Measurements from ENCODE around the gene RAB4B. TPM values are rescaled to one million over a fixed set of nuclear protein-coding genes. Genes with fewer than 3 reads are reported as not detected.
A peak's percentile ranks its signal among the peaks of the same experiment; 100 is the strongest.
"Not testable (repeated sequence)": the region's sequence is repeated elsewhere in the genome, so short reads cannot be mapped to it uniquely, and the experiment has no call there.

RAB4B gene
- total RNA-seq, 2 donors from 2014 or later: 14.6 to 23.6 TPM

DNA sequence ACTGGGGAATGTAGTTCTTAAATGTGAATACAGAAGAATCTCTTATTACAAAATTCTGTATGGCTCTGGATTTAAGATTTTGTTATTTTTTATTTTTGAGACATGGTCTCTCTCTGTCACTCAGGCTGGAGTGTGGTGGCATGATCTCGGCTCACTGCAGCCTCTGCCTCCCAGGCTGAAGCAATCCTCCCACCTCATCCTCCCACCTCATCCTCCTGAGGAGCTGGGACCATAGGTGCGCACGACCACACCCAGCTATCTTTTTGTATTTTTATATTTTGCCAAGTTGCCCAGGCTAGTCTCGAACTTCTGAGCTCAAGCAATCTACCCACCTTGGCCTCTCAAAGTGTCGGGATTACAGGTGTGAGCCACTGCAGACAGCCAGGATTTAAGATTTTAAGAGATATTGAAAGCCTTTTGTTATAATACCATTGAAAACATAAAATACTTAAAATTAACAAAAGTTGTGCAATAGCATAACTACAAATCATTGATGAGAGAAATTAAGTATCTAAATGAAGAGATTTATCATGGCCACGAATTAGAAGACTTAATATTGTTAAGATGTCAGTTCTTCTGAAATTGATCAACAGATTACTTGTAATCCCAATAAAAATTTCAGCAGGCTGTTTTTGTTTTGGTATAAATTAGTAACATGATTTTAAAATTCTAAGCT is 58.8 kb downstream of the RAB4B start:
- Histone ChIP-seq H3K27me3 (no peaks in the 10 kb centered on the region), H3K4me3 (no peak overlapping the region), H3K27ac (no peak overlapping the region), H3K4me1 (peaks cover 0 to 3% of the 10 kb centered on the region in 2 donors), H3K36me3 (no peaks in the 10 kb centered on the region), H3K9me3 (no peaks in the 10 kb centered on the region)
- DNase-seq (ENCODE audit: low spot score): no peak
- TF ChIP-seq CTCF (IDR thresholded peaks at IDR 0.05): no peak

- DNase-seq (ENCODE audit: low spot score); H3K4me3 ChIP-seq; H3K27ac ChIP-seq; H3K27me3 ChIP-seq; H3K4me1 ChIP-seq; H3K9me3 ChIP-seq; H3K36me3 ChIP-seq: not testable (repeated sequence)
These were observed 60.4 kb downstream of the RAB4B start for GRCh38 chr19:40838477-40838876.

GRCh38 chr19:40842012-40842411 is 64.0 kb downstream of the RAB4B start:
- H3K9me3 ChIP-seq; H3K4me1 ChIP-seq; H3K27ac ChIP-seq; H3K36me3 ChIP-seq; H3K4me3 ChIP-seq; H3K27me3 ChIP-seq; DNase-seq (ENCODE audit: low spot score): not testable (repeated sequence)

DNA sequence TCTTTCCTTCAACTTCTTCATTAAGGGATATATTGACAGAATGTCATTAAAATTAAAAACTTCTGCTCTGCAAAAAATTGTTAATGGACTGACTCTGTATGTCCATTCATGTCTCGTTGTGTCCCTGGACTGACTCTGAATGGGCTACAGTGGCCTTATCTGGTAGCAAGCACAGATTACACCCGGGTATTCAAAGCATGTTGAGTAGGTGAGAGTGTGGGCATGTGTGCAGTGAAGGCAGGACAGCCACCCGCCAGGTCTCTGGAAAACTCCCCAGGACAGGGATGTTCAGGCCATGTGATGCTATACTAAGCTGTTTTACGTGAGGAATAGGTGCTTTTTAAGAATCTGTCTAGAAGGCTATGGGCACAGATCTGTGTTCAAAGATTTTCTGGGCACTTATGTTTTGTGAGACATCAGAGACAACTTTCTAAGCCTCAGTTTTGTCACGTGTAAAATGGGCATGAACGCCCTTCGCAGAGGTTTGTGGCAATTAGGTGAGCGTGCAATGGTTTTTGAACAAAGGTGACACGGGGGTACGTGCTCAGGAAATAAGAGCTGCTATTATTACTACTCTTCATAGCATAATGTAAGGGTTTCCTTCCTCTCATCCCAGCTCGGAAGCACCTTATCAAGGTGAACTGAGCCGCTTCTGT is 65.1 kb downstream of the RAB4B start:
- not testable (repeated sequence) for H3K4me1 ChIP-seq; H3K36me3 ChIP-seq; DNase-seq (ENCODE audit: low spot score); H3K9me3 ChIP-seq; H3K27ac ChIP-seq; H3K27me3 ChIP-seq
- H3K4me3 ChIP-seq: peak overlapping the region in 1 of 2 donors; percentile 23

DNA sequence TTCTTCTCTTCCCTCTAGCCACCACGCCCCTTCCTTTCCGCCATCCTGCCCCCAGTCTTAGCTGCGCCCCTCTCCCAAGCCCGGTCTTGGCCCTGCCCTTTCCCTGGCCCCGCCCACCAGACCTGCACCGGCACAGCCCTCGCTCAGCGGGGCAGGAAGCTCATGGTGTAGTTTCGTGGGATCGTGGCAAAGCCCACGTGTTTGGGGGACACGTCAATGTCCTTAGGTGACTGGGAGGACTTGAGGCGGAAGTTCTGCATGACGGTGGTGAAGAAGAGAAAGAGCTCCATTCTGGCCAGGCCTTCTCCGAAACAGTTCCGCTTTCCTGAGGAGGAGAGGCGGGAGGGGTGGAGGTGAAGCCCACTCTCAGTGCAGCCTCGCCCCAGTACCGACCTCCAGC is 65.6 kb downstream of the RAB4B start:
- not testable (repeated sequence) for H3K36me3 ChIP-seq; H3K4me1 ChIP-seq; H3K27ac ChIP-seq; H3K27me3 ChIP-seq; H3K9me3 ChIP-seq; DNase-seq (ENCODE audit: low spot score)
- peak overlapping the region in 1 of 2 donors; percentile 23 for H3K4me3 ChIP-seq

Other genes starting within 250 kb of the RAB4B start
- gene SHKBP1, start 201.4 kb upstream of the RAB4B start, total RNA-seq: 10 to 100 TPM; 15.8 to 35.6 TPM
- 100 to 1,000 TPM; 152 to 257 TPM for gene LTBP4, start 176.9 kb upstream of the RAB4B start, total RNA-seq
- gene NUMBL, start 87.6 kb upstream of the RAB4B start, total RNA-seq: 10 to 100 TPM; 11.2 to 28.1 TPM
- gene COQ8B, start 61.4 kb upstream of the RAB4B start, total RNA-seq: 10 to 100 TPM; 23.3 to 26.6 TPM
- 10 to 100 TPM; 15.2 to 15.6 TPM for gene ITPKC, start 61.1 kb upstream of the RAB4B start, total RNA-seq
- 1 to 10 TPM; 3.7 to 5.3 TPM for gene ACTMAP, start 27.8 kb upstream of the RAB4B start, total RNA-seq
- 10 to 100 TPM; 30.7 to 32.9 TPM for gene SNRPA, start 27.0 kb upstream of the RAB4B start, total RNA-seq
- gene MIA, start 2.7 kb upstream of the RAB4B start, total RNA-seq: 1 to 10 TPM in 1 of 2 donors, not detected in 1; 3.5 TPM
- gene EGLN2, start 20.9 kb downstream of the RAB4B start, total RNA-seq: 10 to 100 TPM; 41.7 to 61.3 TPM
- not detected for gene CYP2A6, start 72.2 kb downstream of the RAB4B start, total RNA-seq
- gene CYP2A7, start 104.0 kb downstream of the RAB4B start, total RNA-seq: not detected
- not detected for gene CYP2B6, start 213.0 kb downstream of the RAB4B start, total RNA-seq

Data from right atrium auricular region (tissue), 2 donors.